Spleen (tissue), 7 donors: ENCODE measurements around the gene BTN2A1.

Experiments used
- CTCF ChIP-seq, 11 experiments: fragments of 200-600 bp in 7 of 11; fragments of 450-650 bp in 4 of 11; sonication (generic) in 4 of 11; IDR thresholded peaks in 8 of 11; conservative IDR thresholded peaks in 3 of 11; 1 replicate in 7 of 11; 2 replicates in 4 of 11; pipeline versions ENCODE4 v1.4.0 to v1.8.0; 2016 to 2021; ENCODE audit warnings: antibody characterized with exemption in 11 of 11, inconsistent platforms in 4 of 11, mild to moderate bottlenecking in 1 of 11
- POLR2A ChIP-seq, 3 donors: fragments of 450-650 bp; IDR thresholded peaks; one replicate each; pipeline ENCODE4 v1.5.1; 2017; ENCODE audit warnings: antibody characterized with exemption in 3 of 3, mild to moderate bottlenecking in 1 of 3
- donor health status: DM: no; HTN: no; CAD: no; lungs with moderate emphysema.
- donor health status: DM: no; HTN: no; CAD: no.
- donor health status: DM: no; HTN: no; CAD: no.

GRCh38 chr6:26452631-26453235 lies 5.0 kb upstream of the BTN2A1 start:
- TF ChIP-seq CTCF (IDR thresholded peaks at IDR 0.05 in 8 of 11, conservative IDR thresholded peaks at IDR 0.05 in 3 of 11) = no peak
- TF ChIP-seq POLR2A (IDR thresholded peaks at IDR 0.05) = no peak
